Mesenteric fat pad (tissue), 1 donor: ENCODE results near the gene B3GALT4. TPM values are rescaled to one million over a fixed set of nuclear protein-coding genes. Genes with fewer than 3 reads are reported as not detected.
"Not testable (repeated sequence)": the region's sequence is repeated elsewhere in the genome, so short reads cannot be mapped to it uniquely, and the experiment has no call there.

Experiments
- DNase-seq: peaks from one replicate; pipeline ENCODE4 v3.0.0-alpha.2; 2020; ENCODE audit warnings: low spot score
- long read RNA-seq: library from polyadenylated mRNA; unstranded; transcript quantifications from one replicate; pipeline ENCODE4 v2.0.0, GENCODE V29; 2020
- total RNA-seq: library from RNA; stranded (reverse); fragmentation: NEBNext Ultra II Directional; extraction: Animal tissue kit (Norgen Biotek cat#: 25700); gene quantifications from one replicate; pipeline ENCODE4 v1.2.1, GENCODE V29; 2021
- donor health status: DM: yes; HTN: yes; CAD: no.

Gene B3GALT4, protein sequence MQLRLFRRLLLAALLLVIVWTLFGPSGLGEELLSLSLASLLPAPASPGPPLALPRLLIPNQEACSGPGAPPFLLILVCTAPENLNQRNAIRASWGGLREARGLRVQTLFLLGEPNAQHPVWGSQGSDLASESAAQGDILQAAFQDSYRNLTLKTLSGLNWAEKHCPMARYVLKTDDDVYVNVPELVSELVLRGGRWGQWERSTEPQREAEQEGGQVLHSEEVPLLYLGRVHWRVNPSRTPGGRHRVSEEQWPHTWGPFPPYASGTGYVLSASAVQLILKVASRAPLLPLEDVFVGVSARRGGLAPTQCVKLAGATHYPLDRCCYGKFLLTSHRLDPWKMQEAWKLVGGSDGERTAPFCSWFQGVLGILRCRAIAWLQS
- 10.7 TPM for total RNA-seq
- long read RNA-seq, transcript B3GALT4-204 (1 exons, 1,694 nt) = major isoform, 53 of 53 reads
- long read RNA-seq, partial matches to known transcripts = 0 of 53 reads
- long read RNA-seq, other reads (novel, unspliced or antisense) = 0 of 53 reads

DNA sequence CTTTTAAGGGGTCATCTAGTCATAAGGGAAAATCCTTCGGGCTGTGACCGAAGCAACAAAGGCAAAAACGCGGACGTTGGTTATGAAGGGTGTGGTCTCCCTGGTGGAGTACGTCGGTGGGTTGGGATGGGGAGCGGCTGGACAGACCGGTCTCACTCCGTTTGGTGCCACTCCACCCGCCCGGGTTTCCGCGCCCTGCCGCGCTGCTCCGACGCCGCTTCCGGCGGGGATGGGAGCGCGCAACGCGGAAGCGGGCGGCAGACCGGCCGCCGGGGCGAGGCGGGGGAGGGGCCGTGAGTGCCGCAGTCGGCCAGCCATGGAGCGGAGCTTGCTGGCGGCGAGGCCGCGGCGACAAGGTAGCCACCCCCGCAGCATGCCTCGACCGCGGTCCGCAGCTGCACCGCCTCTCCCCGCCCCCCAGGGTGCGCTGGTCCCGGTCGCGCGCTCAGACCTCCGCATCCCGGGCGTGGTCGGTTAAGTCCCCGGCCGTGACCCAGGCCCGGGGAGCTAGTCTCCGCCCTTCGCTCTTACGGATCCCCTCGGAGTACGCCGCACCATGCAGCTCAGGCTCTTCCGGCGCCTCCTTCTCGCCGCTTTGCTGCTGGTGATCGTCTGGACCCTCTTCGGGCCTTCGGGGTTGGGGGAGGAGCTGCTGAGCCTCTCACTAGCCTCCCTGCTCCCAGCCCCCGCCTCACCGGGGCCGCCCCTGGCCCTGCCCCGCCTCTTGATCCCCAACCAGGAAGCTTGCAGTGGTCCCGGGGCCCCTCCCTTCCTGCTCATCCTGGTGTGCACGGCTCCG, at the start of gene B3GALT4:
Gene B3GALT4 (plus strand): TSS at position 260 of the 799 bp plus-strand sequence. CDS start 297 bp downstream, at position 557.
- peak; percentile 94 for DNase-seq

DNA sequence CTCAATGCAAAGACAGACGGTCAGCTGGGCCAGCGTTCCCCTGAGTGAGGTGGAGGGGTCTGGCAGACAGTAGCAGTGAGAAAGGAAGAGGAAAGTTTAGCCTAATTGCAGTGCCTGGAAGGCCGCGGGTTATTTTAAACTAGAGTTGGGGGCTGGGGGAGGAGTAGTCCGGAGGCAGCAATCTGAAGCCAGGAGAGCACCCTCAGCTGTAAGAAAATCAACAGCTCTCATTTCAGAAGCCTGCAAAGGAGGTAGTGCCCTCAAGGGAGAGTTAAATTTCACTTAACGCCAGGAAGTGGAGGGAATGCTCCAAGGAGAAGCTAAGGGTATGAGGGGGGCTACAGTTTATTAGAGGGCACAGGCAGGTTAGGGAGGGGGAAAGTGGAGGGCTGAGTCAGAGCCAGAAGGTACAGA, 41.7 kb upstream of the B3GALT4 start:
- peak; percentile 67 for DNase-seq

DNA sequence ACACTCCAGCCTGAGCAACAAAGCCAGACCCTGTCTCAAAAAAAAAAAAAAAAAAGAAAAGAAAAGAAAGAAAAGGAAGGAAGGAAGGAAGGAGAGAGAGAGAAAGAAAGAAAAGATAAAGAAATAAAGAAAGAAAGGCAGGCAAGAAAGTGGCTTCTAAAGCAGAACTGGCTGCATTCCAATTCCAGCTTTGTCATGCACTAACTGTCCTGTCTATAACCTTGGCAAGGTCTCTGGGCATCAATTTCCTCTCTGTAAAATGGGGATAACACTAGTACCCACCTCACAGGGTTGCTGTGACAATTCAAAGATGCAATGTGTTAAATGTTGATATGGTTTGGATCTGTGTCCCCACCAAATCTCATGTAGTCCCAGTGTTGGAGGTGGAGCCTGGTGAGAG, 40.6 kb upstream of the B3GALT4 start:
- no peak for DNase-seq

DNA sequence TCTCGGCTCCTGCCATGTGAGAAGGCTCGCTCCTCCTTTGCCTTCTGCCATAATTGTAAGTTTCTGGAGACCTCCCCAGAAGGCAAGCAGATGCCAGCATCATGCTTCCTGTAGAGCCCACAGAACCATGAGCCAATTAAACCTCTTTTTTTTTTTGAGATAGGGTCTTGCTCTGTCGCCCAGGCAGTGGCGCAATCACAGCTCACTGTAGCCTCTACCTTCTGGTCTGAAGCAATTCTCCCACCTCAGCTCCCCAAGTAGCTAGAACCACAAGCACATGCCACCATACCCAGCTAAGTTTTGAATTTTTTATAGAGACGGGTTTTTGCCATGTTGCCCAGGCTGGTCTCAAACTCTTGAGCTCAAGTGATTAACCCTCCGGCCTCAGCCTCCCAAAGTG, 40.1 kb upstream of the B3GALT4 start:
- DNase-seq = peak; percentile 65

DNA sequence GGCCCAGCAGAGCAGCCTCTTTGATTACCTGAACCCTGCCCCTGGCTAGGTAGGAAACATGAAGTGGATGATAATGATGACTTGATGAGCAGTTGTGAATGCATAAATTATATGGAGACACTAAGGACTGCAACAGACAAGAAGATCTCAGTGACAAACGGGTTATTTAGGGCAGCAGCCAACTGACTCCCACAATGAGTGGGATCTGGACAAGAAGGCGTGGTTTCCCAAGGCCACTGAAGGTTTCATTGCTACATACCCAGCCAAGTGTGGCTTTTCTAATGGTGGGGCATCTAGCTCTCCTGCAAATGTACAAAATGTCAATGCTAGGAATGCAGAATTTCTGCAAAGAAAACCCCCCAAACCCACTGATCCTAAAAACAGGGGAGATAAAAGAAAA, 39.2 kb upstream of the B3GALT4 start:
- no peak for DNase-seq

DNA sequence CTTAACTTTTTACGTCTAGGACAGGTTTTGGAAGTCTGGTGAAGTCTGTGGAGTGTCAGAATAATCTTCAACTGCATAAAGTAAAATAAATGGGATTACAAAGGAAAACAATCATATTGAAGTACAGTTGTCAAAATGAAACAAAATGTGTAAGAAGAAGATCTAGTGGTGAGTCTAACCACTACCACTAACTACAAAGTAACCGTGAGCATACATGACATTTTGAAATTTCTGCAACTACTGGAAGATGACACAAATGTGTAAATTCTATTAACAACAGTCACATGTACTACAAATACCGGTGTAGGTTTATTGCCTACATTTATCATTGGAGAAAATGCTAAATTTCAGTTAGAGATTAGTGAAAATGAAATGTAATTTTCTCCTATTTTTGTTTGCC, 35.0 kb upstream of the B3GALT4 start:
- DNase-seq = no peak

DNA sequence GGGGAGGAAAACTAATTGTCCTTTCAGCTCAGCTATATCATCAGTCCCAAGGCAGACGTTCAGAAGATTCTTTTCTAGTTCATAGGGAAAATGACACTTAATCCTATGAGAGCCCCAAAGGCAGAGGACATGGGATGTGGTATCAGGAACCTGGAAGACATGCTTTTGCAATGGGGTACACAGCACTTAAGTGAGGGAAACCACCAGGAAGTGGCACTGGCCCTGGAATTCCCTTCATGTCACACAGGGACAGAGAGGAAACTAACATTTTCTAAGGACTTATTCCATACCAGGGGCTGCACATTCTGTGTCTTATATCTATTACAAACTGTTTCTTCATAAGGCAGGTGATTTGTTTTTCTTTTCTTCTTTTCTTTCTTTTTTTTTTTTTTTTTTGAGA, 33.4 kb upstream of the B3GALT4 start:
- no peak for DNase-seq

DNA sequence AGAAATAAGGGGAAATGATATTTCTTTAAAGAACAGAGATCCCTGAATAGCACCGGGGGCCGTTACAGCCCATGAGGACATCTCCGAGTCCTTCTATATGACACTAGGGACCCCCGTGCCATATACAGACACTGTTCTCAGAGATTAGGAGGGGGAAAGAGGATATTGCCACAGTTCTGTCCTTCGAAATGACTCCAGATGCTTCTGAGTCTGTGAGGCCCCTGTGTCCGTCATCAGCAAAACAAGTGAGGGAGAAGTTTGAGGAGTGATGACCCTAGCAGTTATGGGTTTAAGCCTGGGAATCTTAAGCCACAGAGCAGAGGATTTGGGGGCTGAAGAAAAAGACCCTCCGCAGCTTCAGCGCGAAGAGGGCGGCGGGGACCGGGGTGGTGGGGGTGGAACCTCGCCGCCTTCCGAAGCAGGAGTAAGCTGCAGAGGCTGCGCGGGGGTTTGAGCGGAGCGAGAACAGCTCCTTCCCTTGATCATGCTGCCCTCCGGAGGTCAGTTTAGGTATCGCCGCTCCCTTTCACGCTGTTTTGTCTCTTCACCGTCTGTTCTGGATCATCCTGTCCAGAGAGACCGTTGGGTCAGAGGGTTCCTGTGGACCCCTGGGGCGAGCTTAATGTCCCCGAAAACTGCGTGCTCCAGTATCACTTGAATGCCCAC, 28.8 kb upstream of the B3GALT4 start:
- DNase-seq = peak; percentile 91

DNA sequence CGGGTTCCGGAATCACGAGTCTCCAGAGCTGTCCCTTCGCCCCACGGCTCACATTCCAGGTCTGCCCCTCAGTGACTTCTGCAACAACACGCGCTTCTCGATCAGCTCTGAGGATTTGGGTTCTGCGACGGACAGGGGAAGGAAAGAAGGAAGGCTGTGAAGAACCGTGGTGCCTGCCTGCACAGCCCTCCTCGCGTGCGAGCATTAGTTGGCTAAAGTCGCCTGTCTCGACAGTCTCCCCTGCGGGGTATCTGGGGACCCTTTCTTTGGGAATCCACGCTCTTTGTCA, 28.3 kb upstream of the B3GALT4 start:
- peak; percentile 89 for DNase-seq

DNA sequence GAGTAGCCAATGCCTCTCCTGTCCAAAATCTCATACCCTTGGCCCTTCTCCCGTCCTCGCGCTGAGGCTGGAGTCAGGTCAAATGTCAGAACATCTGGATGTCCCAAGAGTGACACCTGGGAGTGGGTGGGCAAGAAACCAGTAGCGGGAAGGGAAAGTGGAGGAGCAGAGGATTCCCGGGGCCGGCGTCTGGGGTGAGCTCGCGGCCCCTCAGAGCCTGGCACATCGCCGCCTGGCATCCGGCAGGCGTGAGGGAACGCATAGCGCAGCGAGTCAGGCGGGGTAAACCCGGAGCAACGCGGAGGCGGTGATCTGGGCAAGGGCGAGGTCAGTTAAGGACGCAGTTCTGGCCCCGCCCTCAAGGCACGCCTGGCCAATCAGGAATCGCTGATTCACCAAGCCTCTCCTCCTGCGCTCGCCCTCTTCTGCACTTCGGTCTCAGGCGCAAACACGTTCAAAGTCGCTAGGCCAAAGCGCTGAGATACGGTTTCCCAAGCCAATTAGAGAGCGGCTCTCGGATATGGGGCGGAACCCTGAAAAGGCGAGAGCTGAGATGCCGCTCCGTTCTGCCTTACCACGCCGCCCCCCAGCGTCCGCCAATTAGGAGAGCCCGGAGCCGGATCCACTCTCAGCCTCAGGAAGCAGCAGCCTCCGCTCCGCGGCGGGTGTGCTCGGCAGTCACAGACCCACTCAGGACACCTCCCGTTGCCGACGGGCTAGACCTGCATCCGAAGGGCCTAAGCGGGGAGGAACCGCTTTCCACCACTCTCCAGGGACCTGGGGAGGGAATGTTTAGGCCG, 27.8 kb upstream of the B3GALT4 start:
- DNase-seq = peak; percentile 97

DNA sequence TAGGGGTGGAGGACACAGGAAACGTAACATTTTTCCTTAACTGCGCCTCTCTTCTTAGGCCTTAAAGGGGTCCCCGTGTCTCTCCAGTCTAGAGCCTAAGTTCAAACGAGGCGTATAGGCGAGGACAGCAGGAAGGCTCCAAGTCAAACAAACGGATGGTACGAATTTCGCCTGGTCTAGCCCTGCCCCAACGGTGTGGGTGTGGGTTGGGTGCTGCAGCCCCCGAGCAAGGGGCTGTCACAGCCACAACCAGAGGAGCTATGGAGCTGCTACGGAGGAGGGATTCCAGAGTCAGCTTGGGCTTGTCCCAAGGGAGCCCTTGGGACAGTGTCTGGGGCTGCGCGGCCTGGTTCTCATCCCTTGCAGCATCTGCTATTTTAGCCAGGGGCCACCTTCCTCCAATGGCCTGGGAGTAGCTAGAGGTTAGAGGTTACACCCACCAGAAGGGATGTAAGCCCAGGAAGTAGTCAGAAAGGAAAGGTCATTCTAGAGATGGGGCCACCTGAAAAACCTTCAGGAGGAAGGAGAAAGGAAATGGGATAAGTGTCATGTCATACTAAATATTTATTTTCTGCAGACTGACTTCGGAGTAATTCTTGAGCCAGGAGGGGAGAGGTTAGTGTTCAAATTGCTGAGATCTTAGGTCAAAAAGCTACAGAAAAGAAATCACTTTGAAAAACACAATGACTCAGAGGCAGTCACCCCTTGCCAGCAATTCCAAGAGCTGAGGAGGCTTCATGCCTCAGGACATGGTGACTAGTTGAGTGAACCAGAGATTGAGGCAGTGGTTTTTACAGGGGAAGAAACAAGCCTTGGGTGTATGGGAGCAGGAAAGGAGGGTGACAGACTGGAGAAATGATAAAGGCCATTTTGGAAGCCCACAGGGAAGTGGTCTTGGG, 26.9 kb upstream of the B3GALT4 start:
- DNase-seq = peak; percentile 83

DNA sequence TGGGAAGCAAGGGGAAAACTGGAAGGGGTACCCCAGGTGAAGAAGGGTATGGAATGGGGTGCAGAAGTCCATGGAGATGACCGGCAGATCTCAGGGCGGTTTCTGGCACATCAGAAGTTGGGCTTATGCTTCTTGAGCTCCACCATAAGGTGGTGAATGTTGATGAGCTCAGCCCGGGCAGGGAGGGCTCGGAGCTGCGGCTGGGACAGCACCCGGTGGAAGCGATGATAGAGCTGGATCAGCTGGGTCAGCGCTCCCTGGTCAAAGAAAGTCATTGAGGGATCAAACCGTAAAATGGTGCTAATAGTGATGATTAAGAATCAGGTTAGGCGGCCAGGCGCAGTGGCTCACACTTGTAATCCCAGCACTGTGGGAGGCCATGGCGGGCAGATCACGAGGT, 26.2 kb upstream of the B3GALT4 start:
- peak; percentile 57 for DNase-seq

DNA sequence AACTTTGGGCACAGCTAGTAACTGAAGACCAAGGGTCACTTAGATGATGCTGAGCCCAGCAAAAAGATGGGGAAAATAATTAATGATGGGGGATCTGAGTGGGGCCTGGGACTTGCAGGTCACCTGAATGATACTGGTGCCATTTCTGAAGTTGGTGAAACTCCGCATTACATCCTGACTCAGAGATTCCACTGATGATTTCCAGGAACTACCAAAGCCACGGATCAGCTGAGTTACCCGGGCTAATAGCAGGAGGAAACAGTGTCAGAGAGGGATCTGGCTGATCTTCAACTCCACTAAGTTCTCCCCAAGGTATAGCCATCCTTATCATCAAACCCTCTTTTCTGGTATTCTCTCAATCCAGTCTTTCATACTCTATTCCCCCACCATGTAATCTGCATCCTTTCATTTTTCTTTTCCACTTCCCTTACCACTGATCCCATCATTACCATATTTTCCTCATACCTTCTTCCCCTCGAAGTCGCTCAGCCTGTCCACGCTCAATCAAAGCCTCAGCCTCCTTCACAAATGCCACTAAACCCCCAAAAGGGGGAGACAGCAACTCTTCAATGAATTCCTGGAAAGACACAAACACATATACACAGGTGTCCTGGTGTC, 25.4 kb upstream of the B3GALT4 start:
- peak; percentile 9 for DNase-seq

DNA sequence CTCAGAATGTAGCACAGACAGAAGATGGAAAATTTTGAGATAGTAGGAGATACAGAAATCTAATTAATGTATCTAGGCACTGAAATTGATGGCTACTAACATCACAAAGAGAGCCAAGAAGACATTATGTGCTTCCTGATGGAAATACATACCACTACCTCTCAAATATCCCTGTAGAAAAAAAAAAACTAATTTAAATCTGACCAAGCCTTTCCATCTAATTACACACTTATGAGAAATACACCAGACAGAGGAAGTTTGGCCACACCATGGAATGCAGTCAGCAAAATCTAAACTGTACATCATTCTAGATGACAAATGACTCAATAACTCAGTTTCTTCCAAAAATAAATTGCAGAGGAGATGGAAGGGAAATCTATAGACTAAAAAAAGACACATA, 24.2 kb upstream of the B3GALT4 start:
- no peak for DNase-seq

DNA sequence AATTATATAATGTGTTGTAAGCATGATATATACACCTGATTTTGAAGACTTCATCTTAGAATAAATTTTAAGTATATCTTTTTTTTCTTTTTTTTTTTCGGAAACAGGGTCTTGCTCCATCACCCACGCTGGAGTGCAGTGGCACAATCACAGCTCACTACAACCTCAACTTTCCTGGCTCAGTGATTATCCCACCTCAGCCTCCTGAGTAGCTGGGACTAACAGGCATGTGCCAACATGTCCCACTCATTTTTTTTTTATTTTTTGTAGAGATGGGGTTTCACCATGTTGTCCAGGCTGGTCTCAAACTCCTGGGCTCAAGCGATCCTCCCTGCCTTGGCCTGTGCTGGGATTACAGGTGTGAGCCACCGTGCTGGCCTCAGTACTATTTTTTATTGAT, 22.3 kb upstream of the B3GALT4 start:
- no peak for DNase-seq

DNA sequence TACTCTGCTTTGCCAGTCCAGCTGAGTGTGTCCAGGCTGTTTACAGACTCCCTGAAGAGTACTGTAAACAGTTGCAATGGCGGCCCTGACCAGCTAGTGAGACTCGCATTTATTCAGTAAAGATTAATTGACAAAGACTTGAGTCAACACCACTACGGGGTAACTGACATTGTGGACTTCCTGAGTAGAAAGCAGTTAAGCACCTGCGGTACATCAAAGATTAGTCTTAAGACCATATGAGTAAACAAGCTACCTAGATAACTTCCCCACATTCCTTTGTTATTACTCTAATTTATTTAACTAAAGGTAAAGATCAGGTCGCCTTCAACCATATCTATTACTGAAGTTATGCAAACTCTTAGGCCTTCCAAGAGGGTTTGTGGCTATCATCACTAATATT, 17.9 kb upstream of the B3GALT4 start:
- DNase-seq = no peak

DNA sequence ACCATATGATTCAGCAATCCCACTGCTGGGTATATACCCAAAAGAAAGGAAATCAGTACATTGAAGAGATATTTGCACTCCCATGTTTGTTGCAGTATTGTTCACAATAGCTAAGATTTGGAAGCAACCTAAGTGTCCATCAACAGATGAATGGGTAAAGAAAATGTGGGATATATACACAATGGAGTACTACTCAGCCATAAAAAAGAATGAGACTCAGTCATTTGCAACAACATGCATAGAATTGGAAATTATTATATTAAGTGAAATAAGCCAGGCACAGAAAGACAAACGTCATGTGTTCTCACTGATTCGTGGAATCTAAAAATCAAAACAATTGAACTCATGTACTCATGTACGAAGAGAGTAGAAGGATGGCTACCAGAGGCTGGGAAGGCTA, 14.4 kb upstream of the B3GALT4 start:
- not testable (repeated sequence) for DNase-seq

DNA sequence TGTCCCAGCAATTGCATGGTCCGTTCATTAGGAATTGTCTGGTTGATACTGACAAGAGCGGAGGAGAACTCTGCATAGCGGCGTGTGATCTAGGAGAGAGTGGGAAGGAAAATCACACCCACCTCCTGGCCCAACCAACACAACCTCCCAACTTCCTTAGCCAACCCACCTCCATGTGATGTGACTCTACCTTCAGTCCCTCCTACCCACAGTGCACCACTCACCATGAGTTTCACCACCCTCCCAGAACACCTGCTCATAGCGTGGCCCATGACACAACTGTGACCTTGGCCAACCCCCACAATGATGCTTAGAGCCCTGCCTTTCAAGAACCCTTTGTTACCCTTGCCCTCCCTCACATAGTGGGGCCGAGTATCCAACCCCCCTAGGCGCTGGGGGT, 12.9 kb upstream of the B3GALT4 start:
- DNase-seq = no peak

DNA sequence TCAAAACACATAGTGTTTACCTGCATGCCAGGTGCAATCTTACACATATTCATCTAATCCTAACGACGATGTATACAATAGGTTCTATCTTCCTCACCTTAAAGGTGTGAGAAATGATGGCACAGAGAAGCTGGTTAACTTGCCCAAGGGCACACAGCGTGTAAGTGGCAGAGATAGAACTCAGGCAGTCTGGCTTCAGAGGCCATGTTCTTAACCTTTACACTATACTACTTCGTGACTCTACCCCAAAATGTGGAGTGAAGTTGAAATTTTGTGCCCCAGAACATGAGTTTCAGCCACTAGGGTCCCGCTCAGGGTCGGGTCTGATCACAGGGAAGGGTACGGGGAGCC, 5.8 kb upstream of the B3GALT4 start:
- DNase-seq = no peak
